Hematopoietic multipotent progenitor cell treated with erythropoietin and hydrocortisone succinate and interleukin-3 and kit ligand, for 17 days (in vitro differentiated cells): ENCODE data around the gene ZNF207.
"Not testable (repeated sequence)": the region's sequence is repeated elsewhere in the genome, so short reads cannot be mapped to it uniquely, and the experiment has no call there.

Source experiments
- DNase-seq: peaks from one replicate; pipeline ENCODE4 v3.0.0-alpha.2; 2015; ENCODE audit warnings: low spot score

Gene ZNF207

GRCh38 chr17:32388128-32388527 is 38.2 kb downstream of the ZNF207 start:
- DNase-seq, result not testable (repeated sequence)

DNA sequence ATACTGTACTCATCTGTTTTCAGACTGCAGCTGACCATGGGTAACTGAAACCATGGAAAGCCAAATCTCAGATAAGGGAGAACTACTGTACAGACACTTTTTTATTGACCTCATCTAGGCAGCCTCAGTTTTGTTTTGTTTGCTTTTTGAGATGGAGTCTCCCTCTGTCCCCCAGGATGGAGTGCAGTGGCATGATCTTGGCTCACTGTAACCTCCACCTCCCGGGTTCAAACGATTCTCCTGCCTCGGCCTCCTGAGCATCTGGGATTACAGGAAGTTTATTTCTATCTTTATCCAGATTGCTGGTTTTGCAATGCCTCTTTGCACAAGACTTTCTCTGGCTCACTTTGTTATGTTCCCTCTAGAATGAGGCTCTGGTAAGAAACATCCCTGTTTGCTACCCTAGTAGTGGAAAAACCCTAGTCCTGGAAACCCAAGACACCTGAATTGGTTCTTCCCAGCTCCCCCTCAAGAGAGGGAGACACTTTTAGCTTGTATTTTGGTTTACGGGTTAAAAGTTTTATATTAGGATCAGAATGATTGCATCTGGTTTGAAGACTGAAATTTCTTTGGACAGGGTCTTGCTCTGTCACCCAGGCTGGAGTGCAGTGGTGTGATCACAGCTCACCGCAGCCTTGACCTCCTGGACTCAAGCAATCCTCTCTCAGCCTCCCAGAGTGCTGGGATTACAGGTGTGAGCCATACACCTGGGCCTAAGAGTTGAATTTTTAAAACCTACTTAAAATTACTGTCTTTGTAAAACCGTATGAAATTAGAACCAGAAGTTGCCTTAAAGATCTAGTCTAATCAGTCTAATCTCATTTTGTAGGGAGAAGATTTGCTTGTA is 38.9 kb downstream of the ZNF207 start:
- DNase-seq, result no peak

- DNase-seq, result no peak
These were observed 43.9 kb downstream of the ZNF207 start for GRCh38 chr17:32393904-32394303.

- no peak for DNase-seq
These were observed 46.4 kb downstream of the ZNF207 start for GRCh38 chr17:32396343-32396742.

DNA sequence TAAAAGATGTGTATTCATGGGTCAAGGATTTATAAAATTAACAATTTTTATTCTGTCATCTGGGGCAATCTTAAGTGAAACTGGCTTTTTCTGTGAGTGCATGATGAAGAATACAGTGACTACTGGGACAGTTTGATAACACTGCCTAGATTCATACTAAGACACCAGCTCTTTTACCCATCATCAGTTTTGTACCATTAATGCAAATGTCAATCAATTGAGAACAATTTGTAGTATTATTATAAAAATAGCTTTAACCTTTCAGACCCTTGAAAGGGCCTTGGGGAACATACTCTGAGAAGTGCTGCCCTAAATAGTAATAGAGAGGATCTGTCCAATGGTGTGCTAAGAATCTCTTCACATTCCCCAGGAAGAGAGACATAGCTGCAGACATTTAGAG is 49.0 kb downstream of the ZNF207 start:
- DNase-seq, result no peak

GRCh38 chr17:32410085-32410484 is 60.1 kb downstream of the ZNF207 start:
- DNase-seq, result not testable (repeated sequence)

DNA sequence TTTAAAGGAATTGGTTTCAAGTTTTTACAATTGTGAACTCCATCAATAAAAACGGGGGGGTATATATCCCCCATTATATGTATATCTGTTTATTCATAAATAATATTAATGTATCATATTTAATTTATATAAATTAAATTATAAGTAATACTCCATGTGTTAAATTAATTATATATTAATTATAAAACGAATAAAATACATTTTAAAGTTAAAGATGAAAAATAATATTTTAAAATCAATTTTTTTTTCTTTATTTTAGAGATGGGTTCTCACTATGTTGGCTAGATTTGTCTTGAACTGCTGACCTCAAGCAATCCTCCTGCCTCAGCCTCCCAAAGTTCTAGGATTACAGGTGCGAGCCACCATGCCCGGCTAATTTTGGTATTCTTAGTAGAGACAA is 76.9 kb downstream of the ZNF207 start:
- DNase-seq, result no peak

DNA sequence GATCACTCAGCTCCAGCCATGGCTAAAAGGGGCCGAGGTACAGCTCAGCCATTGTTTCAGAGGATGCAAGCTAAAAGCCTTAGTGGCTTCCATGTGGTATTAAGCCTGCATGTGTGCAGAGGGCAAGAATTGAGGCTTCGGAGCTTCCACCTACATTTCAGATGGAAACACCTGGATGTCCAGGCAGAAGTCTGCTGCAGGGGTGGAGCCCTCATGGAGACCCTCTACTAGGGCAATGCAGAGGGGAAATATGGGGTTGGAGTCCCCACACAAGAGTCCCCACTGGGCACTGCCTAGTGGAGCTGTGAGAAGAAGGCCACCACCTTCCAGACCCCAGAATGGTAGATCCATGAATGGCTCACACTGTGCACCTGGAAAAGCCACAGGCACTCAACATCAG is 79.6 kb downstream of the ZNF207 start:
- no peak for DNase-seq
